Central memory CD8-positive, alpha-beta T cell (primary cell): ENCODE measurements around the gene SPG21.

Source experiments
- ATAC-seq: fragments of 150-1000 bp; cut with Tn5 transposase; replicated peaks from 2 replicates; pipeline ENCODE4 v1.10.0; 2022; ENCODE audit warnings: mild to moderate bottlenecking, moderate FRiP score, moderate number of reproducible peaks; ENCODE audit not compliant: poor library complexity, severe bottlenecking; ENCODE audit errors: extremely low read depth
- DNase-seq, 2 donors: peaks; one replicate each; pipeline ENCODE4 v3.0.0; 2021; ENCODE audit warnings: low spot score in 2 of 2
- H3K27ac Mint-ChIP-seq: one replicate; pipeline ENCODE4 v1.8.0; 2022; ENCODE audit warnings: low read depth, mild to moderate bottlenecking, moderate library complexity, mixed read lengths
- H3K27me3 Mint-ChIP-seq: one replicate; pipeline ENCODE4 v1.8.0; 2022; ENCODE audit warnings: mixed read lengths
- H3K36me3 Mint-ChIP-seq: one replicate; pipeline ENCODE4 v1.8.0; 2022; ENCODE audit warnings: mild to moderate bottlenecking, moderate library complexity, mixed read lengths; ENCODE audit not compliant: insufficient read depth
- H3K4me1 Mint-ChIP-seq: one replicate; pipeline ENCODE4 v1.8.0; 2022; ENCODE audit warnings: mixed read lengths
- H3K4me3 Mint-ChIP-seq: one replicate; pipeline ENCODE4 v1.8.0; 2022; ENCODE audit warnings: mild to moderate bottlenecking, moderate library complexity, mixed read lengths
- H3K9me3 Mint-ChIP-seq: one replicate; pipeline ENCODE4 v1.8.0; 2022; ENCODE audit warnings: mixed read lengths

The SPG21 gene, protein sequence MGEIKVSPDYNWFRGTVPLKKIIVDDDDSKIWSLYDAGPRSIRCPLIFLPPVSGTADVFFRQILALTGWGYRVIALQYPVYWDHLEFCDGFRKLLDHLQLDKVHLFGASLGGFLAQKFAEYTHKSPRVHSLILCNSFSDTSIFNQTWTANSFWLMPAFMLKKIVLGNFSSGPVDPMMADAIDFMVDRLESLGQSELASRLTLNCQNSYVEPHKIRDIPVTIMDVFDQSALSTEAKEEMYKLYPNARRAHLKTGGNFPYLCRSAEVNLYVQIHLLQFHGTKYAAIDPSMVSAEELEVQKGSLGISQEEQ

DNA sequence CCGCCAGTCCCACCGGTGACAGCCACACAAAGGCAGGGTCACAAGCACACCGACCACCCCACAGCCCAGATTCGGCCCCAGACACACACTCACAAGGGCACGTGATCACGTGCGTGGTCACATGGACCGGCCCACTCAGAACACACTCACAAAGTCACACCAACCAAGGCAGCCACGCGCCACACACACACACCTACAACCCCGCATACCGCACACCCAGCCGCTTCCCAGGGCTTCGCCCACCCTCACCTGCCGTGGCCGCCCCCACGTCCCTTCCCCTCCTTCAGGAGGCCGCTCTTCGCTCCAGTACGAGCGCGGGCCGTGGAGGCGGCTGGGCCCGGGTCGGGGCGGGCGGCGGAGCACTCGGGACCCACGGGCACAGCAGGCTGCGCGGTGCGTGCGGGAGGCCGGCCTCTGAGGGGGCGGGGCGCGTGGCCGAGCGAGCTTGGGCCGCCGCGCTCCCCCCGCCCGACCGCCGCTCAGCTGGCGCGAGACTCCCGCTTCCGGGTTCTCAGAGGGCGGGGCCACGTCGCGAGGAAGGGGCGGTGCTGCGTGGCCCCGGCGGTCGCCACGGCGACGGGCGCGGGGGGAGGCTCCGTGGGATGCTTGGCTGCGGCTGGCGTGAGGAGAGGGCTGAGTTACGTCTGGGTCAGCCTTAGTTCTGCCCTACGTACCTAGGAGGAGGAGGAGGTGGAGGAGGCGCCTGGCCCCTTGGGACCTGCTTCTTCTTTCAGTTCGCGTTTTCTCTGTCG lies at the start of gene SPG21:
TSS of gene SPG21 (minus strand) at position 499 of the 752 bp plus-strand sequence. CDS start 6,345 bp downstream, outside the sequence.
- Mint-ChIP-seq H3K27me3 (no peaks in the 10 kb centered on the region), H3K36me3 (peaks cover 16% of the 10 kb centered on the region), H3K9me3 (no peaks in the 10 kb centered on the region), H3K4me3 (peak within 1 kb of the TSS; percentile 95), H3K4me1 (peaks cover 44% of the 10 kb centered on the region), H3K27ac (peak within 1 kb of the TSS; percentile 97)
- DNase-seq (peak; percentile 87), ATAC-seq (peak; percentile 84)

DNA sequence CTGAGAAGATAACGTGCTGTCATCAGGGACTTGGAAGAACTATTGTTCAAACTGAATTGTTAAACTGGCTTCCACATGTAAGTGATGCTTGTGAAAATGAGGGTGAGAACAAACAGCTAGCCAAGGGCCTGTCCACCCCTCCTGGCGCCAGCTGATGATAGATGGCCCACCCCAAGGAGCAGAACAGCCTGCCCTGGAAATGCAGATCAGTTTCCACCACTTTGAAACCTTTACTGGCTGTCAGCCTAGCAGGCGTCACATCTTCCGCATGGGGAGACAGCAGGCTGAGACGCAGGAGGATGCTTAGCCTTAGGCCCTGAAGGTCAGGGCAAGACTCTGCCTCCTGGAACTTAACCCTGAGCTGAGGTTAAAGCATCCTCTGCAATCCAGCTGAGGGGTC lies 49.1 kb upstream of the SPG21 start:
- DNase-seq (no peak), ATAC-seq (no peak)
- Mint-ChIP-seq H3K27ac (no peak overlapping the region), H3K9me3 (no peaks in the 10 kb centered on the region), H3K4me3 (no peak overlapping the region), H3K27me3 (no peaks in the 10 kb centered on the region), H3K4me1 (peaks cover 3% of the 10 kb centered on the region), H3K36me3 (no peaks in the 10 kb centered on the region)

DNA sequence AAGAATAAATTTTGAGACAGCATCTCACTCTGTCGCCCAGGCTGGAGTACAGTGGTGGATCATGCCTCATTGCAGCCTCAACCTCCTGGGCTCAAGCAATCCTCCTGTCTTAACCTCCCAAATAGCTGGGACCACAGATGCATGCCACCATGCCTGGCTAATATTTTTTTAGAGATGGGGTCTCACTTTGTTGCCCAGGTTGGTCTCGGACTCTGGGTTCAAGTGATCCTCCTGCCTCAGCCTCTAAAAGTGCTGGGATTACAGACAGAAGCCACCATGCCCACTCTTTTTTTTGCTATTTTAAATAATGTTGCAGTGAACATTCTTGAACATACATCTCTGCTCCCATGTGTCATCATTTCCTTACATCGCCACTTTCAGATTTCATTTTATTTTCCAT lies 48.7 kb upstream of the SPG21 start:
- Mint-ChIP-seq H3K4me3 (no peak overlapping the region), H3K27ac (no peak overlapping the region), H3K36me3 (no peaks in the 10 kb centered on the region), H3K9me3 (no peaks in the 10 kb centered on the region), H3K27me3 (no peaks in the 10 kb centered on the region), H3K4me1 (peaks cover 7% of the 10 kb centered on the region)
- DNase-seq (no peak), ATAC-seq (no peak)

DNA sequence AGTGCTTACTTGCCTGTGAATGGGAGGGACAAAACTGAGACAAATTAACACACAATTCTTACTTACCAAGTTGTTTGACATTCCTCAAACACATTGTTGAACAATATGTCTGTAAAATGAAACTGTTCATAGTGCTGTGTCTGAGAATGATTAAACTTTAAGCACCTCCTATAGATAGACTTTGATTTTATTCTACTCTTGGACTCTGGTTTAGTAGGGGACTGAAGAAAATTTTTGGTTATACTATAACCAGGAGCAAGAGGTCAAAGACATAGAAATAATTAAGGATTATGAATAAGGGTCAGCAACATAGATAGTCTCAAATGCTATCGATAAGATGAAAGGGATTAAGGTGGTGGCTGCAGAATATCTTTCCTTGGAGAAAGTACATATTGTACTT lies 47.6 kb upstream of the SPG21 start:
- ATAC-seq (no peak), DNase-seq (no peak)
- Mint-ChIP-seq H3K9me3 (no peaks in the 10 kb centered on the region), H3K27ac (no peak overlapping the region), H3K4me3 (no peak overlapping the region), H3K4me1 (peaks cover 12% of the 10 kb centered on the region), H3K36me3 (no peaks in the 10 kb centered on the region), H3K27me3 (peaks cover 10% of the 10 kb centered on the region)

DNA sequence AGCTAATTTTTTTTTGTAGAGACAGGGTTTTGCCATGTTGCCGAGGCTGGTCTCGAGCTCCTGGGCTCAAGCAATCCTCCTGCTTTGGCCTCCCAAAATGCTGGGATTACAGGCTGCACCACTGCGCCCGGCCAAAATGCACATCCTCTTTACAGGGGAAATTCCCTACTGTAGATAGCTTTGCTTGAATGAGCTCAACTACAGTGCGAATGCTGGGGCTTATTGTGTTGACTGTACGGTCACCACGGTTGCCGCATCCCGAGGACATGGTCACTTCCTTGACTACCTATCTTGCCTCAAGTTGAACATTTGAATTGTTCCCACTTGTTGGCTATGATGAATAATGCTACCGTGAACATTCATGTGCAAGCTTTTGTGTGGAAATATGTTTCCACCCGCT lies 45.0 kb upstream of the SPG21 start:
- DNase-seq (no peak), ATAC-seq (no peak)
- Mint-ChIP-seq H3K27me3 (peaks cover 19% of the 10 kb centered on the region), H3K27ac (no peak overlapping the region), H3K9me3 (no peaks in the 10 kb centered on the region), H3K4me1 (peaks cover 17% of the 10 kb centered on the region), H3K4me3 (no peak overlapping the region), H3K36me3 (no peaks in the 10 kb centered on the region)

DNA sequence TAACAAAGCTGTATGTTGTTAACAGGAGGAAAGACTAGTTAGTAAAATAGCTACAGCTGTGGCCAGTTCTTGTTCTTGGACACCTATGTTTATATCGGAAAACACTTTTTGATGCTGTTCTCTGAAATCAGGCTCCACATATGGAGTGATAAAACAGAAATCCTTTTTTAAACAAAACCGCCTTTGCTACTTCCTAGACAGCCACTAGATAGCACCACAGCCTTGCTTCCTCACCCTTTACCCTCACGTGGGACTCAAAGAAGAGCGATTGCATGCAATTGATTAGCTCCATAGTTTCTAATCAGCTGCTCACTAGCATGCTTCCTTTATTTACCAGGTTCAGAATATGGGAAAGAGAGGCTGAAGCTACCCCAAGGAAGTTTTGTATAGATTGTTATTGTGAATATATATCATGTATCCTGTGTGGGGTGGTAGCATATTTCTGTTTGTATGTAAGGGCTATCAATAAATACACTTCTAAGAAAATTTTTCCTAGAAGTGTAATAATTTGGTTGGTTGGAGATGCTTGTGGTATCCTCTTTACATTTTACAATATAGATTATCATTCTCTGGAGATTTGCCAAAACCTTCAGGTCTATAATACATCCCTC lies 44.0 kb upstream of the SPG21 start:
- no peak for DNase-seq
- Mint-ChIP-seq H3K9me3 (no peaks in the 10 kb centered on the region), H3K4me1 (peaks cover 18% of the 10 kb centered on the region)

DNA sequence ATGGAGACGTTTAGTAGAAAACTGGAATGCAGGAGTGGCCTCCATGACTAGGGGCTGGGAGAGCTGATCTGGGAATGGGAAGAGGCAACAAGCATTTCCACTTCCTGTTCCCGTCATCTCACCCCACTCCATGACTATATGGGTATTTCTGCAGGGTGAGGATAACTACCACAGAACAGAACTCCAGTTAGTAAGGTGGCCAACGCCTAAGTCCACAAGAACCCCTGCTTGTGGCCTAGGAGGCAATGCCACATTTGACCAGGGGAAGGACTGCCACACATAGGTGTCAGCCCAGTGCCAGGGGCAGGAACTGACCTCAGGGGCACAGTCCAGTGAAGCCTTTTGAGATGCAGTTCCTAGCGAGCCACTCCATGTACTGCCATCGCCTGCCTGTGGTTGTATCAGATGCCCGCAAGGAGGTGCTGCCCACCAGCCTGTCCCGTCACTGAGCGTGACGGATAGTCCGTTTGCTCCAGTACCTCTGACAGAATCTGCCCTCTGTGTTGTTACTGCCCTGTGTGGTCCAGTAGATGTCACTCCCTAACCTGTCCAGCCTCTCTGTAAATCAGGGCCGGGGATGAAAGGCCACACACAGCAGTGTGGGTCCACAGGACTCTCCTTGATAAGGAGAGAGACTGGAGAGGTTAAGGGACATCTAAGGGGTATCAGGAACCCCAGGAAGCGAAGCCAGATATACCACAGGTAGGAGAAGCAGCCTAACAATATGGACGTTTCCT lies 43.3 kb upstream of the SPG21 start:
- peaks cover 19% of the 10 kb centered on the region for H3K27me3 Mint-ChIP-seq
- no peak overlapping the region for H3K27ac Mint-ChIP-seq
- H3K4me1 Mint-ChIP-seq: peaks cover 26% of the 10 kb centered on the region
- no peak for DNase-seq
- ATAC-seq: peak; percentile 21
- H3K4me3 Mint-ChIP-seq: no peak overlapping the region
- no peaks in the 10 kb centered on the region for H3K9me3 Mint-ChIP-seq
- H3K36me3 Mint-ChIP-seq: no peaks in the 10 kb centered on the region

More for the DNA sequence above, 44.0 kb upstream of the SPG21 start:
- Mint-ChIP-seq H3K36me3 (no peaks in the 10 kb centered on the region), H3K27me3 (peaks cover 19% of the 10 kb centered on the region), H3K4me3 (no peak overlapping the region), H3K27ac (no peak overlapping the region)
- ATAC-seq: peak; percentile 47

DNA sequence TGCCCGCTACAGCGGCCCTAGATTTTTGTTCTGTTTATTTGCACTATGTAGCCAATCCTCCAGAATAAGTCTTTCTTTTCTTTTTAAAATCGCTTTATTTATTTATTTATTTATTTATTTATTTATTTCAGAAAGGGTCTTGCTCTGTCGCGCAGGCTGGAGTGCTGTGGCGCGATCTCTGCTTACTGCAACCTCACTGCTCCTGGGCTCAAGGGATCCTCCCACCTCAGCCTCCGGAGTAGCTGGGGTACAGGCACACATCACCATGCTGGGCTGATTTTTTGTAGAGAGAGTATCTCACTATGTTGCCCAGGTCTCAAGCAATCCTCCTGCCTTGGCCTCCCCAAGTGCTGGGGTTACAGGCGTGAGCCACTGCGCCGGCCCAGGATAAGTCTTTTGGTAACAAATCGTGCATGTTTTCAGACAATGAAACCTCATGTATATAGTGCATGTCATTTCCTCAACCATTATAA lies 40.1 kb upstream of the SPG21 start:
- H3K4me3 Mint-ChIP-seq: peak overlapping the region; percentile 87
- peaks cover 8% of the 10 kb centered on the region for H3K36me3 Mint-ChIP-seq
- no peak for ATAC-seq
- no peak overlapping the region for H3K27ac Mint-ChIP-seq
- no peak for DNase-seq
- H3K27me3 Mint-ChIP-seq: peaks cover 19% of the 10 kb centered on the region
- no peaks in the 10 kb centered on the region for H3K9me3 Mint-ChIP-seq
- H3K4me1 Mint-ChIP-seq: peaks cover 30% of the 10 kb centered on the region

DNA sequence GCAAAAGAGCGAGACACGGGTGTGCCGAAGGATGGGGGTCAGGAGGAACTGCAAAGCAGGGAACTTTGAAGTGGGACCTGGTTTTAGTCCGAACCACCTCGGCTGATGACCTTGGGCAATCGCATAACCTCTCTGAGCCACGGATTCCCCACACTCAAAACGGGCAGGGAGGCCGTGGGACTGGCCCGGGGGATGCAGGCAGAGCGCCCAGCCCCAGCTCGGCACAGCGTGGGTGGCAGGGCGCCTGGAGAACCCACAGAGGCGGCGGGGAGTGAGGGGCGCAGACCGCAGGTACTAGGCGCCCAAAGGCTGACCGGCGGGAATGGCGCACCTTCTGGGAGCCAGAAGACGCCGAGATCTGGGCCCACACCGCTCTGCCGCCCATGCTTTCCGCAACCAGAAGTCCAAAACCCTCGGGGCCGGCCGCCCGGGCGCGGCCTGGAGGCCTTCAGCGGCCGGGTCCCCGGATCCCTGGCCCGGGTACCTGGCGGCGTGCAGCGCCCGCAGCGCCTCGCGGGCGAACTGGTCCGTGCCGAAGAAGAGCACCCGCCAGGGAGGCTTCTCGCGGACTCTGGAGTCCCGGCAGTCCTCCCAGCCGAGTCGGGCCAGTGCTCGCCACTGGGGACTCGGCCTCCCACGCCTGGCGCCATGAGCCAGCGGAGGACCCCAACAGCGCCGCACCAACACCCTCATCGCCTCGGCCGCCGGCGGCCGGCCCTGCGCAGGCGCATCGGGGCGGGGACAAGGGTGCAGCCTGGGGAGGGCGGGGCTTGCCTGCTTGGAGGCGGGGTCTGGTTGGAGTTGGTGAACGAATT lies 39.4 kb upstream of the SPG21 start, which contains the start of gene MTFMT:
TSS of gene MTFMT (minus strand) at position 719 of the 815 bp plus-strand sequence. CDS start at position 693, 26 bp downstream.
- Mint-ChIP-seq H3K9me3 (no peaks in the 10 kb centered on the region), H3K4me3 (peak within 1 kb of the TSS; percentile 87), H3K27ac (peak within 1 kb of the TSS; percentile 80), H3K4me1 (peaks cover 30% of the 10 kb centered on the region), H3K36me3 (peaks cover 13% of the 10 kb centered on the region), H3K27me3 (peaks cover 19% of the 10 kb centered on the region)
- peak; percentile 83 to 89 for DNase-seq
- peak; percentile 90 for ATAC-seq

DNA sequence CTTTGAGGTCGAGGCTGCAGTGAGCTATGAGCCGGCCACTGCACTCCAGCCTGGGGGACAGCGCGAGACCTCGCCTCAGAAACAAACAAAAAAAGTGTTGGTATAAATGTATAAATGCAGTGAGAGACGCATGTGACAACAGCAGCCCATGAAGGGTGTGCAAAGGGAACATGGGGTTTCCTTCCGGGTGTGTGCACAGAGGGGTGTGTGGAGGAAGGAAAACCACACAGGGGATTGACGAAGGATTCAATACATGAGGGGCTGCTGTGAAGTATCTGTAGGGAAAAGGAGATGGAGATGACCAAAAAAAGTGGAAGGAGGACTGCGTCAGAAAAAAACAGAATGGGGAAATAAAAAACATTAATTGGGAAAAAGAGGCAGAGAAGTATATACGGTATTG lies 38.6 kb upstream of the SPG21 start:
- peaks cover 20% of the 10 kb centered on the region for H3K36me3 Mint-ChIP-seq
- peak overlapping the region; percentile 80 for H3K27ac Mint-ChIP-seq
- H3K9me3 Mint-ChIP-seq: no peaks in the 10 kb centered on the region
- ATAC-seq (no peak), DNase-seq (no peak)
- H3K27me3 Mint-ChIP-seq: peaks cover 19% of the 10 kb centered on the region
- peaks cover 22% of the 10 kb centered on the region for H3K4me1 Mint-ChIP-seq
- peak overlapping the region; percentile 87 for H3K4me3 Mint-ChIP-seq

DNA sequence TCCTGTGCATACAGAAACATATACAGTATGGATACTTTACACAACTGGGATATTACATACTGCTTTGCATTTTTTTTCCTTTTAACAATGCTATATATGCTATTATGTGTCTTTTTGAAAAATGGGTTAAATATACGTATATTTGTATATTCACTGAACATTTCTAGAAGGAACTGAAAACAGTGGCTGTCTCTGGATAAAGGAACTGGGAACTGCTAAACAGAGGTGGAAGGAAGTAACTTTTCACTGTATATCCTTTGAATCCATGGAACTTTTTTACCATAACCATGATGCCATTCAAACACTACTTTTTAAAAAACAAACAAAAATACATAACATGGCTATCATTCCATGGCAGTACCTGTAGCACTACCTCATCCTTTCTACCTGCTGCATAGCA lies 37.9 kb upstream of the SPG21 start:
- DNase-seq: no peak
- H3K36me3 Mint-ChIP-seq: peaks cover 23% of the 10 kb centered on the region
- ATAC-seq: no peak
- peaks cover 18% of the 10 kb centered on the region for H3K4me1 Mint-ChIP-seq
- peak overlapping the region; percentile 87 for H3K4me3 Mint-ChIP-seq
- peaks cover 12% of the 10 kb centered on the region for H3K27me3 Mint-ChIP-seq
- no peak overlapping the region for H3K27ac Mint-ChIP-seq
- no peaks in the 10 kb centered on the region for H3K9me3 Mint-ChIP-seq
